Right lobe of liver (tissue), 6 donors: ENCODE measurements around the gene DOCK3. TPM values are rescaled to one million over a fixed set of nuclear protein-coding genes. Genes with fewer than 3 reads are reported as not detected.

Experiments used
- ATAC-seq, 4 donors: fragments of 200-7000 bp; cut with Tn5 transposase; one replicate each; pipeline ENCODE4 v1.9.1; 2020; ENCODE audit warnings: mild to moderate bottlenecking in 4 of 4, moderate library complexity in 4 of 4
- DNase-seq, 3 donors: peaks; one replicate each; pipeline ENCODE4 v3.0.0-alpha.2; 2020
- H3K27ac ChIP-seq, 3 donors: fragments of 200-600 bp; one replicate each; pipeline ENCODE4 v1.8.0; 2022
- H3K27me3 ChIP-seq, 2 donors: fragments of 200-600 bp; one replicate each; pipeline ENCODE4 v1.8.0; 2022
- H3K36me3 ChIP-seq, 4 donors: fragments of 200-600 bp; sonication (generic) in 1 of 4; one replicate each; pipeline versions ENCODE4 v1.5.1 to v1.8.0; 2017 to 2022; ENCODE audit warnings: control low read depth in 1 of 4
- H3K4me1 ChIP-seq, 4 donors: fragments of 200-600 bp; sonication (generic) in 1 of 4; one replicate each; pipeline versions ENCODE4 v1.5.1 to v1.8.0; 2017 to 2022; ENCODE audit warnings: control low read depth in 1 of 4
- H3K4me3 ChIP-seq, 3 donors: fragments of 200-600 bp; one replicate each; pipeline ENCODE4 v1.8.0; 2022
- H3K9me3 ChIP-seq, 4 donors: fragments of 200-600 bp; sonication (generic) in 1 of 4; one replicate each; pipeline versions ENCODE4 v1.5.1 to v1.8.0; 2017 to 2022; ENCODE audit warnings: control low read depth in 1 of 4
- CTCF ChIP-seq, 4 donors: fragments of 200-600 bp in 3 of 4; fragments of 450-650 bp in 1 of 4; IDR thresholded peaks; one replicate each; pipeline versions ENCODE4 v1.5.1 to v1.8.0; 2016 to 2022; ENCODE audit warnings: antibody characterized with exemption in 4 of 4, mild to moderate bottlenecking in 2 of 4
- POLR2A ChIP-seq: fragments of 450-650 bp; IDR thresholded peaks from one replicate; pipeline ENCODE4 v1.6.1; 2017; ENCODE audit warnings: antibody characterized with exemption, mild to moderate bottlenecking
- WGBS: methylation state at CpG from one replicate; pipeline ENCODE4 v1.1.6; 2018; ENCODE audit warnings: low coverage, low lambda C conversion rate; ENCODE audit not compliant: insufficient coverage; ENCODE audit errors: missing lambda C conversion rate; 5-methylcytosine and 5-hydroxymethylcytosine counted together
- intact Hi-C, 2 donors: fragments of 100-400 bp; cut with DNase I; formaldehyde crosslinking; loops; one replicate each; pipeline versions ENCODE4 v1.11.2 to v1.14.1; 2022
- total RNA-seq, 6 experiments: library from RNA; depleted of rRNA in 2 of 6; stranded (reverse); fragments of >200 nt in 2 of 6; fragmentation: NEBNext Ultra II Directional in 3 of 6; extraction: Animal tissue kit (Norgen Biotek cat#: 25700) in 3 of 6; gene quantifications; one replicate each; pipeline versions ENCODE4 v1.1.0 to v1.2.4, GENCODE V29; 2016 to 2023
- donor health status: DM: no; HTN: yes; CAD: no.
- donor health status: DM: no; HTN: no; CAD: no.
- donor health status: DM: no; HTN: no; CAD: no.
- donor health status: DM: no; HTN: yes; CAD: no.
- donor health status: DM: no; HTN: yes; CAD: no.

Gene DOCK3
- total RNA-seq, 6 experiments from 2014 or later, result 0.04 to 0.06 (median 0.06) TPM; not detected in 3

GRCh38 chr3:51330046-51330445 is 655.3 kb downstream of the DOCK3 start:
- Histone ChIP-seq H3K27ac (no peak overlapping the region), H3K9me3 (no peaks in the 10 kb centered on the region), H3K4me3 (no peak overlapping the region), H3K27me3 (no peaks in the 10 kb centered on the region), H3K4me1 (no peaks in the 10 kb centered on the region), H3K36me3 (no peaks in the 10 kb centered on the region)
- no peak for ATAC-seq
- intact Hi-C loops, result no loop called here
- TF ChIP-seq CTCF (IDR thresholded peaks at IDR 0.05) (no peak), POLR2A (no peak)
- no peak for DNase-seq
- WGBS, result 69% methylated on average over 2 of the region's 2 CpGs

- WGBS, result 86% methylated on average over 1 of the region's 1 CpG
- no peaks in the 10 kb centered on the region for H3K36me3 ChIP-seq
- TF ChIP-seq POLR2A, result no peak
- TF ChIP-seq CTCF (IDR thresholded peaks at IDR 0.05), result no peak
- H3K27ac ChIP-seq, result no peak overlapping the region
- no peaks in the 10 kb centered on the region for H3K27me3 ChIP-seq
- ATAC-seq, result no peak
- no peaks in the 10 kb centered on the region for H3K4me1 ChIP-seq
- intact Hi-C loops, result no loop called here
- H3K9me3 ChIP-seq, result no peaks in the 10 kb centered on the region
- DNase-seq, result no peak
- no peak overlapping the region for H3K4me3 ChIP-seq
These were observed 657.4 kb downstream of the DOCK3 start for GRCh38 chr3:51332156-51332555.

GRCh38 chr3:51333021-51333420 is 658.3 kb downstream of the DOCK3 start:
- Histone ChIP-seq H3K4me1 (no peaks in the 10 kb centered on the region), H3K9me3 (no peaks in the 10 kb centered on the region), H3K27ac (no peak overlapping the region), H3K27me3 (no peaks in the 10 kb centered on the region), H3K4me3 (no peak overlapping the region), H3K36me3 (no peaks in the 10 kb centered on the region)
- no peak for DNase-seq
- ATAC-seq, result no peak
- intact Hi-C loops, result no loop called here
- TF ChIP-seq POLR2A (no peak), CTCF (IDR thresholded peaks at IDR 0.05) (no peak)
- WGBS, result 91% methylated on average over 6 of the region's 6 CpGs

- no peaks in the 10 kb centered on the region for H3K36me3 ChIP-seq
- TF ChIP-seq CTCF (IDR thresholded peaks at IDR 0.05), result no peak
- TF ChIP-seq POLR2A, result no peak
- H3K9me3 ChIP-seq, result no peaks in the 10 kb centered on the region
- 43% methylated on average over 1 of the region's 1 CpG for WGBS
- DNase-seq, result no peak
- no peak overlapping the region for H3K27ac ChIP-seq
- H3K4me1 ChIP-seq, result no peaks in the 10 kb centered on the region
- intact Hi-C loops, result no loop called here
- H3K27me3 ChIP-seq, result no peaks in the 10 kb centered on the region
- no peak for ATAC-seq
- no peak overlapping the region for H3K4me3 ChIP-seq
These were observed 661.5 kb downstream of the DOCK3 start for GRCh38 chr3:51336261-51336660.

GRCh38 chr3:51337666-51338065 is 662.9 kb downstream of the DOCK3 start:
- ATAC-seq, result no peak
- H3K4me3 ChIP-seq, result no peak overlapping the region
- TF ChIP-seq POLR2A, result no peak
- no peak for TF ChIP-seq CTCF (IDR thresholded peaks at IDR 0.05)
- intact Hi-C loops, result no loop called here
- 82% methylated on average over 1 of the region's 1 CpG for WGBS
- no peak for DNase-seq
- H3K36me3 ChIP-seq, result no peaks in the 10 kb centered on the region
- H3K27me3 ChIP-seq, result no peaks in the 10 kb centered on the region
- H3K9me3 ChIP-seq, result no peaks in the 10 kb centered on the region
- H3K4me1 ChIP-seq, result no peaks in the 10 kb centered on the region
- H3K27ac ChIP-seq, result no peak overlapping the region
